NCI-H1436 treated with DMSO at 0.1 percent for 48 hours (cell line): ENCODE measurements around the gene PSMB10.

Source experiments
- DNase-seq: peaks from one replicate; lab custom pipeline; 2025; lab: John Stamatoyannopoulos, UW

Gene PSMB10

DNA sequence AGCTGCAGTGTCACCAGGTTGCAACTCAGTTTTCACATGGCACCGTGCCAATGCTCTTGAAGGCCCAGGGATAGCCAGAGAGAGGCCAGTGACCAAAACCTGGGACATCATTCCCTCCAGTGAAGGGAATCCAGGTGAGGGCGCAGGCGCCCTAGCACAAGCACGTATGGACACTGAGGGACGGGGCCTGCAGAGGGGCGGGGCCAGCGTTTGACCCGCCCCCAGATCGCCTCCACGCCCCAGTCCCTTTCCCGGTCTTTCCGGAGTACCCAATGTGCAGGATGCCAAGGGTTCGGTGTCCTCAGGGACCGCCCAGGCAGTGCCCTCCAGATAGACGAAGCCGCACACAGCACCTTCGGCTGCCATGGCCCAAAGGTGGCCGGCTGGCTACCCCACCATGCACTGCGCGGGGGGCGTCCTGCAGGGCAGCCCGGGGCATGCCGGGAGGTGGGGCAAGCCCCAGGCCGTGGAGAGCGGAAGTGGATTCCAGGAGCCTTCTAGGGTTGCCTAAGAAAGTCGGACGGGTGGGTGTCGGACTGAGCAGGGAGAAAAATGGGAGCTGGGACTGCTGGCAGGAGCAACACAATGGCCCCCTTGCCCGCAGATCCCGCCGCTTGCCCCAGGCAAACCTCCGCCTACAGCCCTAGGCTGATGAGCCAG is 27.1 kb upstream of the PSMB10 start:
- DNase-seq = no peak

- DNase-seq = no peak
Measured at GRCh38 chr16:67963292-67963661, 26.6 kb upstream of the PSMB10 start.

DNA sequence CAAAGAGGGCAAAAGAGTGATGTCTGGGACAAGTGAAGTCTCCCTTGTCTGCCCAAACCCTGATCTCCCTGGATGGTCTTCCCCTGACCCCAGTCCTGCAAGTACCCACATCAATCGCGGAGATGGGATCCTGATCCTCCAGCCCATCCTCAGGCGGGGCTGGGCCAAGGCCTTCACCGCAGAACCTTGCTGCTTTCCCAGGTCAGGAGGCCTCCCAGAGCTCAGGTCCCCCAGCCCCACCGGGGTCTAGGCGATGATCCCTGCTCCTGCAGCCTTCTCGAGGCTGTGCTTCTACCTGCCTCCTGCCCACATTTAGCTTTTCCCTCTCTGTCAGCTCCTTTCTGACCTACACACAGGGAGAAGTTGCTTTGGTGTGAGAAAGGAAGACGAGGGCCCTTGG is 25.5 kb upstream of the PSMB10 start:
- no peak for DNase-seq

DNA sequence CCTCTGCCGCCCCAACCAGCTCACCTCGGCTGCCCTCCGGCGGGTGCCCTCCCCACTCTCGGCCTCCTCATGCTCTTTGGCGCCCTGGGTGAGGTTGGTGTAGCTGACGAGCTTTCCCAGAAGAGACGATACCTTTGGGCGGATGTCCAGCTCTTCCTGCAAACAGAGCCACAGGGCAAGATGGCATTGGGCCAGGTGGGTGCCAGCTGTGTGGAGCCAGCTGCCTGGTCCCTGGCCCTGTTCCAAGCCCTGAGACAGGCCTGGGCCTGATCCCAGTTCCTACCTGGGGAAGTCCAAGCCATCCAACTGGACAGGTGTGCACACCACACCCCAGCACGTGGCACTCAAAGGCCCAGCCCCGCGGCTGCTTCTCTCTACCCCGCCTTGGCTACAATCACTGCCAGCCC is 24.9 kb upstream of the PSMB10 start:
- no peak for DNase-seq

- DNase-seq = no peak
Measured at GRCh38 chr16:67959536-67960329, 23.1 kb upstream of the PSMB10 start.

DNA sequence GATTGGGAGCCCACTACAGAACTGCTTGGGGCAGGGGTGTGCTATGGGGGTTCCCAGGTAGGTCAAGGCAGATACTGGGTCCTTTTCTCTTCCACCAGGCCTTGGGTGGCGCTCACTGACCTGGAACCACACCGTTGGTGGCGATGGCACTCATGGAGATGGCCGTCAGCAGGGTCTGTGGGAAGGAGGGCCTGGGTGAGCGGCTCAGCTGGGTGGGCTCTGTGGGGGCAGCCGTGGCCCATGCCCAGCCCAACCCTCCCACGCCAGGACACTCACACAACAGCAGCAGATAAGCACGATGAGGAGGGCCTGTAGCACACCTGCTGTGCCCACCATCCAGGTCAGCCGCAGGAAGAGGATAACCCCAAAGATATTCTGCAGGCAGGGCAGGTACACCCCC is 21.0 kb upstream of the PSMB10 start:
- no peak for DNase-seq

DNA sequence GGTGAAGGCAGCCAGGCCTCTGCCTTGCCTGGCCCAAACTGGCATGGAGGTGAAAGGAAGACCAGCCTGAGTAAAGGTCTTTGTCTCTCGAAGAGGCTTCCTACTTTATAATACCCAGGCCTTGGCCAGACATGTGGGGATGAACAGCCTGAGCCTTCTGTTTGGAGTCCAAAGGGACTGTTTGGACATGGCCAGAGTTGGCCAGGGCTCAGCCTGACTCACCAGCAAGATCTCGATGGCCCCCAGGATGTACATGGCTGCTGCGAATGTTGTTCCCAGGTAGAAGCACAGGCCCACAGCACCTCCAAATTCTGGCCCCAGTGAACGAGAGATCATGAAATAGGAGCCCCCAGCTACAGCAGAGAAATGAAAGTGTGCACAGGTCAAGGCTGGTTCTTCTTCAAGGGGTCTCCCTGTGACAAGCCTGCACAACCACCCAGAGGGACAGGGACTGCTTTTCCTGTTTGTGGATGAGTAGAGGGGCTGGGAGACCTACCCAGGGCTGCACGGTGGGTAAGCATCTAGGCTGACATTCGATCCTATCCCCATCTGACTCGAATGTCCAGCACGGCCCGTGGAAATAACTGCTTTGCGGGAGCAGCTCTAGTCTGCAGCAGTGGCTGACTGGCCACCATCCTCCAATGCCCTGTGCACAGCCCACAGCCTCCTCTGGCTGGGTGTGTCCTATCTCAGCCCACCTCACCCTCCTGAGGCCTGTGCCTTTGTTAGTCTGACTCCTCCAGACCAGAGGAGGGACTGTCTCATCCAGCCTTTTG is 18.0 kb upstream of the PSMB10 start:
- DNase-seq = no peak

GRCh38 chr16:67953641-67954375 is 17.2 kb upstream of the PSMB10 start:
- no peak for DNase-seq

- no peak for DNase-seq
Measured at GRCh38 chr16:67951485-67951884, 14.8 kb upstream of the PSMB10 start.

DNA sequence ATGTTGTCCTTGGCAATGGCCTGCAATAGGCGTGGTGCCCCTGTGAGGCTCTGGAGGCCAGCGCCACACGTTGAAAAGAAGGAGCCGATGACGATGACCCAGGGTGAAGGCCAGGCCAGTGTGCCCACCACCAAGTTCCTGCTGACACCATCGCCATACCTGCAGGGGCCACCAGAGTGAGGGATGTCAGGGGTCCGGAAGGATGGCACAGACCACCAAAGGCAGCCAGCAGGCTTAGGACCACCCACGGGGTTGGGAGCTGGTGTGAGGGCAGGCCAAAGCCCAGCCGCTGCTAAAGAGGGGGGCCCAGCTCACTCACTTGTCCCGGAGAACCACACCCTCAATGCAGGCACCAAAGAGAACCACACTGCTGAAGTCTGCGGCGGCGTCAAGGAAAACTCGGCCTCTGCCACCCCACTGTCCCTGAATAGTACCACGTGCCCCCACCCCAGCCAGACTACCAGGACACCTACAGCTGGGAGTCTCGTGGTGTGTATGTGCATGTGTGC is 13.7 kb upstream of the PSMB10 start:
- DNase-seq = no peak

- no peak for DNase-seq
Measured at GRCh38 chr16:67949645-67950044, 13.0 kb upstream of the PSMB10 start.

DNA sequence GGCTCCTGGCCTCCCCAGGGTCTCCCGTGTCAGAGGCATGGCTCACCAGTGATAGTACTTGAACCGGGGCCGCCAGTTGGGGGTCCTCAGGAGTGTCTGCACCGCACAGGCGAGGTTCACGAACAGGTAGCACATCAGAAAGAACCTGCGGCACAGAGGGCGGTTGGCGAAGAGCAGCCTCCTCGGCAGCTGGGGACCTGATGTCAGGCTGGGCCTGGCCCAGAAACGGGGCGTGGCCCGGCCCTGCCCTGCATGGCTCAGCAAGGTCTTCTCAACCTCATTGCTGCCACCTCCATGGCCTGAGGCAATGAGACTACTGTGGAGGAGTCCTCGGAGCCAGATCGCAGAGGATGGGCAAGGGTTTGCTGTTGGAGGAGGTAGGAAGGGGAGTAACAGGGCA is 11.4 kb upstream of the PSMB10 start:
- DNase-seq = no peak

- no peak for DNase-seq
Measured at GRCh38 chr16:67946966-67947558, 10.4 kb upstream of the PSMB10 start.

DNA sequence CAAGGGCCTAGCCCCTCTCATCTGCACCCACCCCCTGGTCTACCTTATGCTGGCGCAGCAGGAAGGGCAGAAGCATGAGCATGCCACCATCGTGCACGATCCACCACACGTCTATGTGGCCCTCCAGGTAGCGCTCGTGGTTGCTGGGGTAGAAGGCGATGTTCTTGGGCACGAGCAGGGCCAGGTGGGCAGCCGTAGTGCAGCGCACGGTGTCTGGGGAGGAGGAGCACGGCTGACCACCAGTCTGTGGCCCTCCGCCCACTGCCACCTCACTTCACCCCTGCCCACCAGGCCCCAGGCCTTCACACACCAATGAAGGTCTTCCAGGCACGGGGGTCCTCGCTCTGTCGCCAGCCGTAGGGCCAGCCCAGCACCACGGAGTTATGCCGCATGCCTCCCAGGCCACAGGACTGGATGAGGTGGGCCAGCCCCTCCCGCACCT is 9.5 kb upstream of the PSMB10 start:
- no peak for DNase-seq

- no peak for DNase-seq
Measured at GRCh38 chr16:67945392-67945933, 8.8 kb upstream of the PSMB10 start.

- no peak for DNase-seq
Measured at GRCh38 chr16:67944690-67945391, 8.2 kb upstream of the PSMB10 start.

- DNase-seq = no peak
Measured at GRCh38 chr16:67943619-67944504, 7.2 kb upstream of the PSMB10 start, which contains the start of gene LCAT. Gene LCAT, minus strand, starts transcription at chr16:67944120. Its CDS starts 19 bp downstream, at chr16:67944101.

- DNase-seq = no peak
Measured at GRCh38 chr16:67943256-67943618, 6.6 kb upstream of the PSMB10 start.

DNA sequence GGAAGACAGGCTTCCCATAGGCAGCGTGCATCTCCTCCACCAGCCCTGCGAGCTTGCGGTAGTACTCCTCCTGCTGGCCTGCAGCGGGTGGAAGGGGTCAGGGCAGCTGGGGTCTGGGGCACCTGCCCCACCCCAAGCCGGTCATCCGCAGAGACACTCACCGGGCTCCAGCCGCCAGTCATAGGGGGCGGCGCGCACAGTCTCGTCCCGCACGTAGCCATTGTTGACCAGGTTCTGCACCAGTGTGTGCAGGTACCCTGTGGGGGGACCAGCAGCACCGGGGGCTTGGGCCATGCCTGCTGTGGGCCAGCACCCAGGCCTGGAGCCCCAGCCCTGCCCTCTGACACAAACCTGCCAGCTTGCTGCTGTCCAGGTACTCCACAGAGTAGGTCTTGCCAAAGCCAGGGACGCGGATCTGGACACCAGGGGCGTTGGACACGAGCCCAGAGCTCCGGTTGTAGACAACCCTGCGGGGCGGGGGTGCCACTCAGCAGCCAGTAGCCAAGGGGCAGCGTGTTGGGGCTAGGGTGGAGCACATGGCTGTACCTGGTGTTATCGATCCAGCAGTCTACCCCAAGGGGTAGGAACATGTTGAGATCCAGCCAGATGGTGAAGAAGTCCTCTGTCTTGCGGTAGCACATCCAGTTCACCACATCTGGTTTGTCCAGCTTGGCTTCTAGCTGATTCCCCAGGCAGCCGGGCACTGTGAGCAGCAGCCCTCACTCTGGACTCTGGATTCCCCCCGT is 6.0 kb upstream of the PSMB10 start:
- DNase-seq = no peak
